H1 (cell line): Measurements from ENCODE around the gene TMEM209. TPM values are rescaled to one million over a fixed set of nuclear protein-coding genes. Genes with fewer than 3 reads are reported as not detected.

Experiments
- BCL11A ChIP-seq, 2 experiments: IDR thresholded peaks; one replicate each; pipeline ENCODE4 v1.6.1; 2011; ENCODE audit warnings: low read depth in 2 of 2, low read length in 2 of 2, mild to moderate bottlenecking in 2 of 2
- SRF ChIP-seq: IDR thresholded peaks from 2 replicates; pipeline ENCODE4 v1.6.1; 2011; ENCODE audit warnings: mild to moderate bottlenecking, low read depth, low read length, moderate library complexity
- TAF1 ChIP-seq: IDR thresholded peaks from 2 replicates; pipeline ENCODE4 v1.6.1; 2011; ENCODE audit warnings: mild to moderate bottlenecking, low read depth, low read length
- TBP ChIP-seq: IDR thresholded peaks from 2 replicates; pipeline ENCODE4 v1.6.1; 2011; ENCODE audit warnings: low read depth, low read length, improper control_type of control experiment
- TEAD4 ChIP-seq: IDR thresholded peaks from 2 replicates; pipeline ENCODE4 v1.6.1; 2012; ENCODE audit warnings: low read depth, low read length, inconsistent platforms, mixed read lengths
- polyA plus RNA-seq, 7 experiments: library from polyadenylated mRNA; depleted of rRNA in 3 of 7; stranded (reverse) in 5 of 7; unstranded in 2 of 7; fragments of >200 nt in 5 of 7; fragments of 200-250 nt in 2 of 7; gene quantifications; 1 replicate in 5 of 7; 2 replicates in 1 of 7; 4 replicates in 1 of 7; pipeline versions ENCODE4 v1.2.1 to v1.2.3, GENCODE V29; 2011 to 2013; ENCODE audit warnings: missing spikeins in 2 of 7, mixed read lengths in 2 of 7
- total RNA-seq: library from RNA; stranded (reverse); fragmentation: NEBNext Ultra II Directional; extraction: Animal tissue kit (Norgen Biotek cat#: 25700); gene quantifications from 2 replicates; pipeline ENCODE4 v1.2.1, GENCODE V29; 2021
- TF ChIP-seq, protein P1 (sequence below): IDR thresholded peaks from 2 replicates; pipeline ENCODE4 v1.6.1; 2011; ENCODE audit warnings: low read depth, mild to moderate bottlenecking, low read length; ENCODE audit not compliant: insufficient read depth

The TMEM209 gene
- total and polyA plus RNA-seq, 2 of the 8 experiments (the other 6 are each of a cell fraction or from before 2014, with no cell fraction given) = 28.5 to 30.5 TPM

DNA sequence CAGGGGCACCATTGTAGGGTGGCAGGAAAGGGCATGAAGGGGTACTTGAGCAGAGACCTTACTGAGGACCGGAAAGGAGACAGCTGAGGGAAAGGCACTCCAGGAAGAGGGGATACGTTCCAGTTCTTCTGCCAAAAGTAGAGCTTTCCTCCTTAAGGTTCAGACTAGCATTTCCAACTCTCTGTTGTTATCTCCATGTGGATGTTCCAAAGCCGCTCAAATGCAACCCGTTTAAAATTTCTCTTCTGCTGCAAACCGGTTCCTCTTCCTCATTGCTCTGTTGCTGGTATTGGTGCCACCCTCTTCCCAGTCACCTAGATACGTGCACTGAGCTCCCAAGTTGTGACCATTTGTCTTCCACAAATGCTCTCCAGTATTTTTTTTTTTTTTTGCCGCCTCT, 47.5 kb downstream of the TMEM209 start (continued):
- TF ChIP-seq, protein P1, sequence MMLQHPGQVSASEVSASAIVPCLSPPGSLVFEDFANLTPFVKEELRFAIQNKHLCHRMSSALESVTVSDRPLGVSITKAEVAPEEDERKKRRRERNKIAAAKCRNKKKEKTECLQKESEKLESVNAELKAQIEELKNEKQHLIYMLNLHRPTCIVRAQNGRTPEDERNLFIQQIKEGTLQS = no peak
- no peak for TF ChIP-seq SRF
- no peak for TF ChIP-seq TAF1
- TF ChIP-seq TBP = no peak
- TF ChIP-seq BCL11A (IDR thresholded peaks at IDR 0.05; ENCODE audit: low read depth in 2 of 2, low read length in 2 of 2) = no peak
- no peak for TF ChIP-seq TEAD4
